Tibial nerve (tissue), 4 donors: ENCODE results near the gene CFI. TPM values are rescaled to one million over a fixed set of nuclear protein-coding genes. Genes with fewer than 3 reads are reported as not detected.

ENCODE experiments used
- DNase-seq, 2 donors: peaks; one replicate each; pipeline ENCODE4 v3.0.0-alpha.2; 2019; ENCODE audit warnings: low spot score in 2 of 2
- H3K27ac ChIP-seq, 4 donors: fragments of 200-600 bp; sonication (generic) in 3 of 4; one replicate each; pipeline ENCODE4 v1.5.1; 2017 to 2019; ENCODE audit warnings: mild to moderate bottlenecking in 1 of 4
- H3K27me3 ChIP-seq, 2 donors: fragments of 200-600 bp; sonication (generic) in 1 of 2; one replicate each; pipeline versions ENCODE4 v1.5.1 to v1.6.0; 2017 to 2019
- H3K36me3 ChIP-seq, 3 donors: fragments of 200-600 bp; sonication (generic); one replicate each; pipeline ENCODE4 v1.5.1; 2018 to 2019
- H3K4me1 ChIP-seq, 4 donors: fragments of 200-600 bp; sonication (generic) in 3 of 4; one replicate each; pipeline ENCODE4 v1.5.1; 2017 to 2019
- H3K4me3 ChIP-seq, 4 donors: fragments of 200-600 bp; sonication (generic) in 3 of 4; one replicate each; pipeline ENCODE4 v1.5.1; 2017 to 2019; ENCODE audit warnings: mild to moderate bottlenecking in 1 of 4, moderate library complexity in 1 of 4
- H3K9me3 ChIP-seq, 4 donors: fragments of 200-600 bp; sonication (generic) in 3 of 4; one replicate each; pipeline ENCODE4 v1.5.1; 2017 to 2019
- CTCF ChIP-seq, 5 experiments: fragments of 200-600 bp in 3 of 5; fragments of 450-650 bp in 2 of 5; sonication (generic) in 3 of 5; IDR thresholded peaks; one replicate each; pipeline ENCODE4 v1.5.1; 2016 to 2019; ENCODE audit warnings: antibody characterized with exemption in 5 of 5, mild to moderate bottlenecking in 3 of 5, moderate library complexity in 2 of 5
- EP300 ChIP-seq, 2 donors: sonication (generic); formaldehyde crosslinking; IDR thresholded peaks; one replicate each; pipeline ENCODE4 v1.6.1; 2017; ENCODE audit warnings: antibody characterized with exemption in 2 of 2, mild to moderate bottlenecking in 1 of 2
- POLR2A ChIP-seq, 2 donors: fragments of 450-650 bp; IDR thresholded peaks; one replicate each; pipeline ENCODE4 v1.6.1; 2017; ENCODE audit warnings: antibody characterized with exemption in 2 of 2, mild to moderate bottlenecking in 2 of 2, moderate library complexity in 2 of 2
- WGBS, 2 donors: methylation state at CpG; one replicate each; pipeline ENCODE4 v1.1.5; 2018; 5-methylcytosine and 5-hydroxymethylcytosine counted together
- total RNA-seq, 4 donors: library from RNA; depleted of rRNA; stranded (reverse); fragments of >200 nt; gene quantifications; one replicate each; pipeline ENCODE4 v1.1.0, GENCODE V29; 2016

CFI gene
- total RNA-seq, 4 donors from 2014 or later: 23.7 to 34.3 (median 26.6) TPM

DNA sequence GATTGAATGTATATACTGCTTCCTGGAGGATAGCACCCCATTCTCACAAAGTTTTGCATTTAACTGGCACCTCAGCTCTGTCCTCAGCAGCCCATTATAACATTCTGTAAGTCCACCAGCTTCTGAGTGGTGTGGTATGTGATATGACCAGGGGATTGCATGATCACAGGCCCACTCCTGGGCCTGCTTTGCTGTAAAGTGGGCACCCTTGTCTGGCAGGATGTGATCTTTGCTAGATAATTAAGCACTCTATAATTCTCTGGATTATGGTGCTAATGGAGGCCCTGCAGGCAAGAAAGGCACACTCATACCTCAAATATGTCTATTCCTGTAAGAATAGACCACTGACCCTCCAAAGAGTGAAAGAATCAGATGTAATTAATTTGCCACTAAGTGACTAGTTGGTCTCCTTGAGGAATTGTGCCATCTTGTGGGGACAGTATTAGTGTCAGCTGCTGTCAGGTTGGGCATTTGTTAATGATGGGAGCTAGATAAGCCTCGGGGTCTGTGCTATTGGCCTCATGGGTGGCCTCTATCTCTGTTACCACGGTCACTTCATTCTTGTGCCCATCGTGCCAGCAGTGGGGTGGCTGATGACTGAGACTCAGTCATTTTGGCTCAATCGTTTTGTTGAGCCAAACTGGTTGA, 2.2 kb upstream of the CFI start:
- Histone ChIP-seq H3K4me3 (no peak overlapping the region), H3K27me3 (no peaks in the 10 kb centered on the region), H3K9me3 (no peaks in the 10 kb centered on the region), H3K4me1 (peaks cover 0 to 21% (median 4%) of the 10 kb centered on the region in 4 donors), H3K36me3 (no peaks in the 10 kb centered on the region), H3K27ac (no peak overlapping the region)
- TF ChIP-seq CTCF (IDR thresholded peaks at IDR 0.05) (peak in 4 of 5 experiments; percentile 22 to 32 (median 23)), POLR2A (IDR thresholded peaks at IDR 0.05) (no peak)
- DNase-seq: no peak
- WGBS, 2 donors: 23 to 28% methylated on average over 4 of the region's 4 CpGs

DNA sequence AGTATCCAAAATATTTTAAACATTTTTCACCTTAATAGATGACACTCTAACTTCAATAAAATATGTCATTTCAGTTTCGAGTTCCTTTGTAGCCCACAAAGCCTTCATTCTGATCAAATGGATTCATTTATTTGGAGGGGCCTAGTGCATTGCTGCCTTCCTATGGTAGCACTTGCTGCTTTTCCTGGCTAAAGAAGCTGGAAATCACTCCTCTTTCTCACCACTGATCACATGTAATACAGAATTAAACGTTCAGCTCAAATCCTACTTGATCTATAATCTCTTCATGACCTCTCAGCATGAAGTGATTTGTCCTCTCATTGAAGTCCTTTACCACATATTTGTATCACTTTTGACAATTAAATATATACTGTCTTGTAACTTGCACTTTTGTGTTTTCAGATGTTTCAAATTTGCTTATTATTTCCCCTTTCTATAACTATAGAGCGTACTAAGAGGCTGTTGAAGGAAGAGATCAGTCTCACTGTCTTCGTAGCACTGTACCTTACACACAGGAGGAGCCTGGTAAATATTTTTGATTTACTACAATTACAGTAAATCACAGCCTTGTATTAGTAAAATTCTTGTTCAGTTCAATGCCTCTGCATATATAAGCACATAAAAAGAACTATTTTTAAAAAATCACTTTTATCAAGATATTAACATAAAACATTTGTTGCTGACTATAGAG, 555 bp downstream of the CFI start:
- TF ChIP-seq CTCF (IDR thresholded peaks at IDR 0.05) (no peak), EP300 (IDR thresholded peaks at IDR 0.05) (no peak)
- Histone ChIP-seq H3K4me3 (peak overlapping the region in 1 of 4 donors; percentile 33), H3K4me1 (peaks cover 0 to 21% (median 4%) of the 10 kb centered on the region in 4 donors), H3K9me3 (peaks cover 0 to 8% (median 0%) of the 10 kb centered on the region in 4 donors), H3K36me3 (no peaks in the 10 kb centered on the region), H3K27me3 (no peaks in the 10 kb centered on the region), H3K27ac (peak overlapping the region in 2 of 4 donors; percentile 71 to 74)
- WGBS, 2 donors: 52 to 53% methylated on average over 4 of the region's 4 CpGs
- no peak for DNase-seq

- no peaks in the 10 kb centered on the region for H3K27me3 ChIP-seq
- DNase-seq: no peak
- no peaks in the 10 kb centered on the region for H3K36me3 ChIP-seq
- H3K4me3 ChIP-seq: no peak overlapping the region
- H3K9me3 ChIP-seq: peaks cover 0 to 25% (median 0%) of the 10 kb centered on the region in 4 donors
- H3K27ac ChIP-seq: no peak overlapping the region
- no peak for TF ChIP-seq CTCF (IDR thresholded peaks at IDR 0.05)
- TF ChIP-seq EP300 (IDR thresholded peaks at IDR 0.05): no peak
- TF ChIP-seq POLR2A (IDR thresholded peaks at IDR 0.05): no peak
- H3K4me1 ChIP-seq: peaks cover 0 to 21% (median 4%) of the 10 kb centered on the region in 4 donors
Measured at GRCh38 chr4:109798866-109799265, 2.9 kb downstream of the CFI start.

DNA sequence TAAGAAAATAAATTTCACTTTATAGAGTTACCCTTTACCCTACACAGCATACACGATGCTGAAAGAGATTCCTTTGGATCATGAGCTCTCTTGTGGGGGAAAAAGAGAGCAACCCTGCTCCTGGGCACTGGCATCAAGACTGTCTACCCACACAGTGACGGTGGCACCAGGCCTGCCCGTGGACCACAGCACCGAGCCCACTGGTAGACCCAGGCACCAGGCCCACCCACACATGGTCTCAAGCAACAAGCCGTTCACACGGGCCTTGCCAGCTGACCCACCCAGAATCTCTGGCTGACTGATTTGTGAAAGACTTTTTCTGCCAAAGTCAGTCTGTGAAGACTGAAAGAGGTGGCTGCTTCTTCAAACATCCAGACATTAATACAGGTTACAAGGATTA, 6.7 kb downstream of the CFI start:
- Histone ChIP-seq H3K4me3 (no peak overlapping the region), H3K4me1 (no peaks in the 10 kb centered on the region), H3K9me3 (peaks cover 0 to 33% (median 0%) of the 10 kb centered on the region in 4 donors), H3K27me3 (no peaks in the 10 kb centered on the region), H3K27ac (no peak overlapping the region), H3K36me3 (no peaks in the 10 kb centered on the region)
- 84 to 86% methylated on average over 6 of the region's 6 CpGs for WGBS, 2 donors
- TF ChIP-seq POLR2A (IDR thresholded peaks at IDR 0.05) (no peak), CTCF (IDR thresholded peaks at IDR 0.05) (no peak), EP300 (IDR thresholded peaks at IDR 0.05) (no peak)
- no peak for DNase-seq

DNA sequence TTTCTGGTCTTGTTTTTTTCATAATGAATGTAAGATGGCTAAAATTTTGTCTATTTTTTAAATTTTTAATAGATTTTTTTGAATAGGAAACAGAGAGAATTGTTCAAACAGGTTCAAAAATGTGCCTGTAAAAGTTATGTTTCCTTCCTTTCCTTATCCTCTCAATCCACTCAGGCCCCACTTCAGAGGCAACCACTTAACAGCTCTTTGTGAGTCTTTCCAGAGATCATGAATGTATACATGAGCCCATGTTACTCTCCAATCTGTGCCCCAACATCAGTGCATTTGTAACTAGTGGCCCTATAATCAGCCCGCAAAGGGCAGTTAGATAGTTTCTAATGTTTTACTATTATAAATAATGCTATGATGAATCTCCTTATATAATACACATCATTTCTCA, 14.0 kb downstream of the CFI start:
- H3K27me3 ChIP-seq: no peaks in the 10 kb centered on the region
- H3K9me3 ChIP-seq: peaks cover 0 to 7% (median 0%) of the 10 kb centered on the region in 4 donors
- WGBS, 2 donors: 88 to 94% methylated on average over 1 of the region's 1 CpG
- no peak for DNase-seq
- H3K27ac ChIP-seq: no peak overlapping the region
- TF ChIP-seq EP300 (IDR thresholded peaks at IDR 0.05): no peak
- no peak for TF ChIP-seq CTCF (IDR thresholded peaks at IDR 0.05)
- no peak for TF ChIP-seq POLR2A (IDR thresholded peaks at IDR 0.05)
- H3K4me3 ChIP-seq: no peak overlapping the region
- H3K36me3 ChIP-seq: no peaks in the 10 kb centered on the region
- no peaks in the 10 kb centered on the region for H3K4me1 ChIP-seq
